IMR-90 (cell line): Measurements from ENCODE around the gene RNF213.

Experiments used
- CTCF ChIP-seq: conservative IDR thresholded peaks from 2 replicates; pipeline ENCODE4 v1.5.1; 2012; ENCODE audit warnings: mild to moderate bottlenecking, low read depth, low read length, improper control_type of control experiment
- POLR2A ChIP-seq: IDR thresholded peaks from 2 replicates; pipeline ENCODE4 v1.6.1; 2012; ENCODE audit warnings: mild to moderate bottlenecking, low read depth, low read length

- no peak for TF ChIP-seq CTCF
- no peak for TF ChIP-seq POLR2A
Measured at GRCh38 chr17:80248001-80248893, 12.4 kb upstream of the RNF213 start.
